GM12801 (cell line): ENCODE measurements around the gene SIL1.

Source experiments
- CTCF ChIP-seq: IDR thresholded peaks from one replicate; pipeline ENCODE4 v1.5.1; 2011; ENCODE audit warnings: control low read depth; ENCODE audit not compliant: insufficient read length; ENCODE audit errors: extremely low read depth

The SIL1 gene

GRCh38 chr5:138980441-138980840, 217.7 kb downstream of the SIL1 start:
- TF ChIP-seq CTCF = no peak

GRCh38 chr5:138979684-138980280, 218.4 kb downstream of the SIL1 start:
- no peak for TF ChIP-seq CTCF

- TF ChIP-seq CTCF = no peak
Observed at GRCh38 chr5:138978581-138978980, 219.6 kb downstream of the SIL1 start.

- no peak for TF ChIP-seq CTCF
Observed at GRCh38 chr5:138978080-138978479, 220.1 kb downstream of the SIL1 start.

GRCh38 chr5:138975098-138975847, 222.9 kb downstream of the SIL1 start:
- no peak for TF ChIP-seq CTCF

- TF ChIP-seq CTCF = no peak
Observed at GRCh38 chr5:138974227-138975063, 223.7 kb downstream of the SIL1 start.

- no peak for TF ChIP-seq CTCF
Observed at GRCh38 chr5:138972836-138973235, 225.3 kb downstream of the SIL1 start.
